Measurements from ENCODE around the gene EIF4EBP2.

Gene EIF4EBP2

GRCh38 chr10:70404036-70404786 lies at the start of gene EIF4EBP2:
Gene EIF4EBP2 (plus strand): TSS chr10:70404145. CDS start chr10:70404402, 257 bp downstream.
- TF ChIP-seq CTCF (conservative IDR thresholded peaks at IDR 0.05; ENCODE audit: low read depth, low read length): no peak
- peak; percentile 97 for DNase-seq (ENCODE audit: low read depth)
- peak within 1 kb of the TSS; percentile 87 for H3K4me3 ChIP-seq (ENCODE audit: low read depth, low read length)

GRCh38 chr10:70354556-70354955 lies 49.4 kb upstream of the EIF4EBP2 start:
- no peak for TF ChIP-seq CTCF (conservative IDR thresholded peaks at IDR 0.05; ENCODE audit: low read depth, low read length)
- DNase-seq (ENCODE audit: low read depth): no peak
- no peak overlapping the region for H3K4me3 ChIP-seq (ENCODE audit: low read depth, low read length)

- H3K4me3 ChIP-seq (ENCODE audit: low read depth, low read length): no peak overlapping the region
- DNase-seq (ENCODE audit: low read depth): no peak
- TF ChIP-seq CTCF (conservative IDR thresholded peaks at IDR 0.05; ENCODE audit: low read depth, low read length): no peak
These were observed 48.6 kb upstream of the EIF4EBP2 start for GRCh38 chr10:70355051-70356021.

GRCh38 chr10:70357565-70357964 lies 46.4 kb upstream of the EIF4EBP2 start:
- DNase-seq (ENCODE audit: low read depth): no peak
- no peak overlapping the region for H3K4me3 ChIP-seq (ENCODE audit: low read depth, low read length)
- TF ChIP-seq CTCF (conservative IDR thresholded peaks at IDR 0.05; ENCODE audit: low read depth, low read length): no peak

- H3K4me3 ChIP-seq (ENCODE audit: low read depth, low read length): no peak overlapping the region
- TF ChIP-seq CTCF (conservative IDR thresholded peaks at IDR 0.05; ENCODE audit: low read depth, low read length): no peak
- DNase-seq (ENCODE audit: low read depth): no peak
These were observed 45.5 kb upstream of the EIF4EBP2 start for GRCh38 chr10:70358446-70358845.

GRCh38 chr10:70359017-70359550 lies 44.9 kb upstream of the EIF4EBP2 start:
- no peak overlapping the region for H3K4me3 ChIP-seq (ENCODE audit: low read depth, low read length)
- TF ChIP-seq CTCF (conservative IDR thresholded peaks at IDR 0.05; ENCODE audit: low read depth, low read length): no peak

More at GRCh38 chr10:70359017-70359550, 44.9 kb upstream of the EIF4EBP2 start:
- no peak for DNase-seq (ENCODE audit: low read depth)
